Measurements from ENCODE around the gene SULT4A1. TPM values are rescaled to one million over a fixed set of nuclear protein-coding genes. Genes with fewer than 3 reads are reported as not detected.

The SULT4A1 gene
- total and polyA plus RNA-seq, 3 experiments from 2014 or later = not detected

DNA sequence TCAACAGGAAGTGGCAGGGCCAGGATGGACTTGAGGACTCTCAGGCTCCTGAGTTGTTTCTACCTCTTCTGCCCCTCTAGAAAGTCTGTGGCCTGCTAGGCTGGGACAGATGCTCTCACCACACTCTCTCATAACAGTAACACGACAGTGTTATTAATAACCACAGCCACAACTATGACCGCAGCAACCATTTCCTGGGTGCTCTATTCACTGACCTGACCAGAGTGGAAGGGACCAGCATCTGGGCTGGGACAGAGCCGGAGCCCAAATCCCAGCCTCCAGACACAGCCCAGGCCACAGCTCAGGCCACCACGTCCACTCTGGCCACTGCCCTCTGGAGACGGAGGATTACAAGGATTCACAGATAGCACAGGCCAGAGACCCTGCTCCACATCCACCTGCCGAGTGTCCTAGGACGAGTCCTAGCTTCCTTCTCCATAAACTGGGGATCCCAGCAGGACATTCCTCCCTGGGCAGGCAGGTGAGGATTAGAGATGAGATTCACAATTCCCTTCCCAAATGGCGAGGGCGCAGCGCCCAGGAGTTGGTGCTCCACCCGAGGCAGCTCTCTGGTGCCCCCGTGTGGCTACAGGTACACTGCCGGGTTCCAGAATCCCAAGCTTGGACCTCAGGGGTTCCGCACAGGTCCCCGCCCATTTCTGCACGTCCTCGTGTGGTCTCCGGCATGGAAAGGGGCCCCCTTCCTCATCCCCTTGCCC is 22.4 kb upstream of the SULT4A1 start:
- ChIA-PET CTCF (interaction anchor here (1.2 to 1.6 kb wide), 4 partner anchors 10 to 1110 kb away, joined by 3 to 5 read pairs (median 3); no protein-coding TSS in a partner anchor), POLR2A (interaction anchor here (0.6 kb wide), 1 partner anchor 68 kb away, joined by 3 read pairs; no protein-coding TSS in a partner anchor)
- DNase-seq = peak in 2 of 5 donors; percentile 10 to 18
- H3K27ac Mint-ChIP-seq = no peak overlapping the region
- H3K4me1 Mint-ChIP-seq = peaks cover 0 to 17% (median 11%) of the 10 kb centered on the region in 3 donors
- H3K36me3 Mint-ChIP-seq = peaks cover 0 to 3% (median 0%) of the 10 kb centered on the region in 3 donors
- H3K4me3 Mint-ChIP-seq = no peak overlapping the region
- peaks cover 19 to 38% of the 10 kb centered on the region in 2 donors for H3K27me3 Mint-ChIP-seq
- Histone ChIP-seq H3K4me3 (ENCODE audit: low read length) (no peak overlapping the region), H3K27ac (ENCODE audit: low read depth, low read length) (no peak overlapping the region), H3K36me3 (ENCODE audit: insufficient read depth, low read length) (no peaks in the 10 kb centered on the region), H3K27me3 (ENCODE audit: insufficient read depth, low read length, poor library complexity, severe bottlenecking) (peaks cover 5% of the 10 kb centered on the region), H3K9me3 (ENCODE audit: low read length) (no peaks in the 10 kb centered on the region), H3K4me1 (ENCODE audit: insufficient read depth, low read length) (no peaks in the 10 kb centered on the region)
- no peaks in the 10 kb centered on the region for H3K9me3 Mint-ChIP-seq

DNA sequence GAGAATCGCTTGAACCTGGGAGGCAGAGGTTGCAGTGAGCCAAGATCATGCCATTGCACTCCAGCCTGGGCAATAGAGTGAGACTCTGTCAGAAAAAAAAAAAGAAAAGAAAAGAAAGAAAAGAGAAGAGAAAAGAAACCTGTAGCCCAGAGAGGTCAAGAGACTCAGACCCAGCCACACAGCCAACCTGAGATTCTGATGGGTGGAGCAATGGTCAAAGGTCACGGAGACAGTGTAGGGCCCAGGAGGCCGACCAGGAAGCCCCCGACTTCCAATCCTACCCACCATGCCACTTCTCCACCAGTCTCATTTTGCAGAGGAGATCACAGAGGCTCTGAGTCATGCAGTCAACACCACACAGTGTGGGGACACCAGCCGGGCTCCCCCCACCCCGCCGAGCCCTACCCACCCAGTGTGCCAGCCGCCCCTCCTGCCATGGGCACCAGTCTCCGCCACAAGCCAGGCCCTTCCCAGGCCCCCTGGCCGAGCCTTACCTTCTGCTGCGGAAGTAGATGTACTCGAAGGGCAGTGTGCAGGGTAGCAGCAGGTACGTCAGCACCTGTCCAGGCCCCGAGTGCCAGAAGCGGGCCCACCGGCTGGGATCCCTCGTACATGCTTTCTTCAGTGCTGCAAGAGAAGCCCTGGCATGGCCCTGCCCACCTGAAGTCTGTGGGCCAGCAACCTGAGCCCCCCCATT is 21.6 kb upstream of the SULT4A1 start:
- POLR2A ChIA-PET = interaction anchor here (0.5 kb wide), 1 partner anchor 72 kb away, joined by 3 read pairs; the partner anchor contains the start of gene EFCAB6
- H3K36me3 ChIP-seq (ENCODE audit: insufficient read depth, low read length) = no peaks in the 10 kb centered on the region
- no peak overlapping the region for H3K4me3 ChIP-seq (ENCODE audit: low read length)

DNA sequence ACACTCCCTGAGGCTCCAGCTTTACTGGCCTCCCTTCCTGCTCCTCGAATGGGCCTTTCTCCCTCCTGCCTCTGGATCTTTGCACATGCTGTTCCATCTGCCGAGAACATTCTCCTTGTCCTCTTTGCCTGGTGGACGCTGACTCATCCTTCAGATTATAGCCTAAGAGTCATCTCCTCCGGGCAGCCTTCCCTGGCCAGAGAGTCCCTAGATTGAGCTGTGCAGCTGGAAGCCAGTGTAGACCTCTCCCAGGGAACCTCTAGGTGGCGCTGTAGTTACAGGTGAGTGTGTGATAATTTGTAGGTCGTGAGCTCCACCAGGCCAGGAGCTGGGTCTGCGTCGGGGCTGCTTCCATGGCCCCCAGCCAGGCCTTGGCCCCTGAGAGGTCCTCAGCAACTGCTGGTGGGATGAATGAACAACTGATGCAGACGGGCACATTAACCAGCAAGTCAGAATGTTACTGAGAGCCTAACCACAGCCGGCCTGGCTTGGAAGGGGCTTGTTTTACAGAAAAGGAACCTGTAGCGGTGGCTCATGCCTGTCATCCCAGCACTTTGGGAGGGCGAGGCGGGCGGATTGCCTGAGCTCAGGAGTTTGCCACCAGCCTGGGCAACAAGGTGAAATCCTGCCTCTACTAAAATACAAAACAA is 20.8 kb upstream of the SULT4A1 start:
- Mint-ChIP-seq H3K4me3 (no peak overlapping the region), H3K4me1 (peaks cover 0 to 17% (median 11%) of the 10 kb centered on the region in 3 donors), H3K36me3 (peaks cover 0 to 3% (median 0%) of the 10 kb centered on the region in 3 donors), H3K9me3 (no peaks in the 10 kb centered on the region), H3K27me3 (peaks cover 17 to 35% of the 10 kb centered on the region in 2 donors), H3K27ac (peak overlapping the region in 1 of 8 donors; percentile 92)
- no peak overlapping the region for H3K27ac ChIP-seq (ENCODE audit: low read depth, low read length)
- ChIA-PET CTCF (no interaction called here), POLR2A (interaction anchor here (0.5 kb wide), 1 partner anchor 71 kb away, joined by 3 read pairs; the partner anchor contains the start of gene EFCAB6)
- DNase-seq = peak; percentile 16 to 61 (median 26)
- no peaks in the 10 kb centered on the region for H3K9me3 ChIP-seq (ENCODE audit: low read length)
- no peaks in the 10 kb centered on the region for H3K36me3 ChIP-seq (ENCODE audit: insufficient read depth, low read length)
- no peaks in the 10 kb centered on the region for H3K4me1 ChIP-seq (ENCODE audit: insufficient read depth, low read length)
- no peaks in the 10 kb centered on the region for H3K27me3 ChIP-seq (ENCODE audit: insufficient read depth, low read length, poor library complexity, severe bottlenecking)
- H3K4me3 ChIP-seq (ENCODE audit: low read length) = no peak overlapping the region

More for the DNA sequence above, 21.6 kb upstream of the SULT4A1 start:
- H3K27me3 ChIP-seq (ENCODE audit: insufficient read depth, low read length, poor library complexity, severe bottlenecking) = no peaks in the 10 kb centered on the region
- Mint-ChIP-seq H3K9me3 (no peaks in the 10 kb centered on the region), H3K27ac (no peak overlapping the region), H3K36me3 (peaks cover 0 to 3% (median 0%) of the 10 kb centered on the region in 3 donors), H3K4me1 (peaks cover 0 to 17% (median 11%) of the 10 kb centered on the region in 3 donors), H3K27me3 (peaks cover 19 to 35% of the 10 kb centered on the region in 2 donors), H3K4me3 (no peak overlapping the region)
- no peak overlapping the region for H3K27ac ChIP-seq (ENCODE audit: low read depth, low read length)
- CTCF ChIA-PET = interaction anchor here (1.4 to 1.6 kb wide), 2 partner anchors 16 to 22 kb away, joined by 3 to 5 read pairs; no protein-coding TSS in a partner anchor
- H3K9me3 ChIP-seq (ENCODE audit: low read length) = no peaks in the 10 kb centered on the region
- H3K4me1 ChIP-seq (ENCODE audit: insufficient read depth, low read length) = no peaks in the 10 kb centered on the region
- no peak for DNase-seq

DNA sequence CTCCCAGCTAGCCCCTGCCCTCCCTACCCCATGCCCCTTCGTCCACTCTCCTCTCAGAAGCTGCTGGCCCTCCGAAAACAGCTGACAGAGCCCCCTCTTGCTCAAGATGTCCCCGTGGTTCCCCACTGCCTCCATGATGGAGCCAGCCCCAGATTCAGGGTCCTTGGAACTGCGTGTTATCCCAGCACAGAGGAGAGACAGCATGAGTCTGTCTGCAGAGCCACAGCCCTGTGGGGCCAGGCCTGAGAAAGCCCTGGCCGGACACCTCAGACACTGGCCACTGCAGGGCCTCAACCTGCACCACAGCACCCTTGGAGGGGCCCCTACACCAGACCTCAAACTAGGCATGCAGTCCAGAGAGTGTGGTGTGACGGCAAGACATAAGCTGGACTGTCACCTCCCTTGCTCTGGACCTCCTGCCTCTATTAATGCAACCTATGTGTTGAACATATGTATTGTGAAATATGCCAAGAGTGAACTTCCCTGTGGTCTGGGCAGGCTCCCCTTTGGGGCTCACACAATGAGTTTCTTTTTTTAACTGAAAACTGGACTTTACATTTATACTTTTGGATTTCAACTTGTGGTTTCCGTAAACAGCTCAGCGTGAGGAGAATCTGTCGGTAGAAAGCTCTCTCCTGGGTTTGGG is 19.9 kb upstream of the SULT4A1 start:
- CTCF ChIA-PET = no interaction called here
- POLR2A ChIA-PET = no interaction called here
- no peak for DNase-seq
- Mint-ChIP-seq H3K4me1 (peaks cover 0 to 17% (median 11%) of the 10 kb centered on the region in 3 donors), H3K9me3 (no peaks in the 10 kb centered on the region), H3K27ac (no peak overlapping the region), H3K27me3 (peaks cover 13 to 37% of the 10 kb centered on the region in 2 donors), H3K4me3 (no peak overlapping the region), H3K36me3 (peaks cover 0 to 3% (median 0%) of the 10 kb centered on the region in 3 donors)
- H3K4me1 ChIP-seq (ENCODE audit: insufficient read depth, low read length) = no peaks in the 10 kb centered on the region
- no peak overlapping the region for H3K4me3 ChIP-seq (ENCODE audit: low read length)
- H3K27me3 ChIP-seq (ENCODE audit: insufficient read depth, low read length, poor library complexity, severe bottlenecking) = no peaks in the 10 kb centered on the region
- H3K27ac ChIP-seq (ENCODE audit: low read depth, low read length) = no peak overlapping the region
- H3K9me3 ChIP-seq (ENCODE audit: low read length) = no peaks in the 10 kb centered on the region
- no peaks in the 10 kb centered on the region for H3K36me3 ChIP-seq (ENCODE audit: insufficient read depth, low read length)

DNA sequence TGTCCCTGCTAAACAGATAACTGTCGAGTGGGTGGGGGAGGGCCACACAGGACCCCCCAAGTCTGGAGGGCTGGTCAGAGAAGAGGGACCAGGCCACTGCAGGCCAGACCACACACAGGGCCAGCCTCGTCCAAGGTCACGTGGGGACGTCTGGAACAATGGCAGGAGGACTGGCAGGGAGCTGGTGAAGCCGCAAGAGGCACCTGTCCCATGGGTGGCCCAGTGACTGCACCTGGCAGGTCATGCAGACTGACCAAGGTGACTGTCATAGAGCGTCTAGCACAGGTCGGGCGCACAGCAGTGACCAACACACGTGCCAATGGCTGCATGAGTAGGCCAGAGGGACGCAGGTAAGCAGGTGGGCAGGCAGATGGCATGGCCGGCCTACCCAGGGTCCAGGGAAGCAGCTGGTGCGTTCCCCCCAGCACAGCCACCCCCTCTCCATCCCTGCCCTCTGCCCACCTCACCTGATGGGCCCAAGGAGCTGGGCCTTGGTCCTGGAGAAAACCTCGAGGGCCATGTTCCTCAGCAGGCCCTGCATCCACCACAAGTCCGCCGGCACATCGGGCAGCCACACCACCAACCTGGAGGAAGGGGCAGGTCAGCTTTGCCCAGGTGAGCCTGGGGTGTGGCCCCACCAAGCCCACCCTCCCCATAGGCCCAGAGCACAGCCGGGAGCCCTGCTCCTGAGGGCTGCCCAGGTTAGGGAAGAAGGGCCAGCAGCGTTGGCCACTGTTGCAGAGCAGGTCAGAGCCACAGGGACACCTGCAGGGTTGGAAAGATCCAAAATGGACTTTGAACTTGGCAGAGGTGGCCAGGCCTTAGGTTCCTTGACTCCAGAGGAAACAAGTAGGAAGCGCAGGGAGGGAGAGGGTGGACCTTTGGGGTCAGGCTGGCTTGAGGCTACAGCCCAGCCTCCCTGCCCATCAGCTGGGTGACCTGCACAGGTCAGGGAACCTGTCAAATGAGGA is 19.1 kb upstream of the SULT4A1 start:
- CTCF ChIA-PET = no interaction called here

DNA sequence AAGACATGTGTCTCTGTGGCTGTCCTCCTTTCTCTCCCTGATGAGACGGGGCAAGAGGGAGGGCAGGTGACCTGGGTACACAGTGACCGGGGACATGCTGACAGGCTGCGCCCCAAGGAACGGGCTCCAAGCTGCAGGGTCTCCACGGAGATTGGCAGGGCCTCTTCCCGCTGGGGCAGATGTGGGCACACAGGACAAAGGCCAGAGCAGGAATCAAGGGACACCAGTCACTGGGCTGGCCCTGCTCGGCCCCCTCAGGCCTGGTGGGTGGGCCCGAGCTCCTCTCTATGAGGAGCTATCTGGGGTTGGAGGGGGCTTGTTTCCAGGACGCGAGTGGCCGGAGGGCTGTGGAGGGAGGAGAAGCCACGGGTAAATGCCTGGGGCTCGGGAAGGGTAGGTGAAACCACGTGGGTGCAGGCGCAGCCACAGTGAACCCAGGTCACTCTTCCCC is 18.3 kb upstream of the SULT4A1 start:
- POLR2A ChIA-PET = no interaction called here
- H3K4me1 ChIP-seq (ENCODE audit: insufficient read depth, low read length) = no peaks in the 10 kb centered on the region
- no peak for DNase-seq

More for the DNA sequence above, 19.1 kb upstream of the SULT4A1 start:
- Histone ChIP-seq H3K4me3 (ENCODE audit: low read length) (no peak overlapping the region), H3K36me3 (ENCODE audit: insufficient read depth, low read length) (no peaks in the 10 kb centered on the region), H3K27me3 (ENCODE audit: insufficient read depth, low read length, poor library complexity, severe bottlenecking) (no peaks in the 10 kb centered on the region), H3K9me3 (ENCODE audit: low read length) (no peaks in the 10 kb centered on the region), H3K27ac (ENCODE audit: low read depth, low read length) (no peak overlapping the region), H3K4me1 (ENCODE audit: insufficient read depth, low read length) (no peaks in the 10 kb centered on the region)
- Mint-ChIP-seq H3K27ac (no peak overlapping the region), H3K27me3 (peaks cover 12 to 35% of the 10 kb centered on the region in 2 donors), H3K4me3 (no peak overlapping the region), H3K36me3 (peaks cover 0 to 3% (median 0%) of the 10 kb centered on the region in 3 donors), H3K9me3 (no peaks in the 10 kb centered on the region), H3K4me1 (peaks cover 0 to 17% (median 11%) of the 10 kb centered on the region in 3 donors)
- POLR2A ChIA-PET = no interaction called here
- DNase-seq = no peak

More for the DNA sequence above, 18.3 kb upstream of the SULT4A1 start:
- no peaks in the 10 kb centered on the region for H3K9me3 ChIP-seq (ENCODE audit: low read length)
- H3K27me3 Mint-ChIP-seq = peaks cover 18 to 40% of the 10 kb centered on the region in 2 donors
- peaks cover 0 to 17% (median 9%) of the 10 kb centered on the region in 3 donors for H3K4me1 Mint-ChIP-seq
- no peak overlapping the region for H3K27ac ChIP-seq (ENCODE audit: low read depth, low read length)
- no peaks in the 10 kb centered on the region for H3K27me3 ChIP-seq (ENCODE audit: insufficient read depth, low read length, poor library complexity, severe bottlenecking)
- no peak overlapping the region for H3K4me3 ChIP-seq (ENCODE audit: low read length)
- H3K36me3 ChIP-seq (ENCODE audit: insufficient read depth, low read length) = no peaks in the 10 kb centered on the region
- H3K9me3 Mint-ChIP-seq = no peaks in the 10 kb centered on the region
- peaks cover 0 to 3% (median 0%) of the 10 kb centered on the region in 3 donors for H3K36me3 Mint-ChIP-seq
- H3K27ac Mint-ChIP-seq = no peak overlapping the region
- no peak overlapping the region for H3K4me3 Mint-ChIP-seq
- CTCF ChIA-PET = no interaction called here
